WI38 (cell line): ENCODE results near the gene ANKAR.

Experiments used
- H3K4me3 ChIP-seq: 2 replicates; pipeline ENCODE4 v1.5.1; 2011; ENCODE audit warnings: low read depth, mild to moderate bottlenecking, control low read depth, low read length
- TF ChIP-seq, protein P1 (sequence below): IDR thresholded peaks from 2 replicates; pipeline ENCODE4 v1.5.1; 2012; ENCODE audit warnings: low read depth, mild to moderate bottlenecking, control low read depth, low read length

Gene ANKAR

DNA sequence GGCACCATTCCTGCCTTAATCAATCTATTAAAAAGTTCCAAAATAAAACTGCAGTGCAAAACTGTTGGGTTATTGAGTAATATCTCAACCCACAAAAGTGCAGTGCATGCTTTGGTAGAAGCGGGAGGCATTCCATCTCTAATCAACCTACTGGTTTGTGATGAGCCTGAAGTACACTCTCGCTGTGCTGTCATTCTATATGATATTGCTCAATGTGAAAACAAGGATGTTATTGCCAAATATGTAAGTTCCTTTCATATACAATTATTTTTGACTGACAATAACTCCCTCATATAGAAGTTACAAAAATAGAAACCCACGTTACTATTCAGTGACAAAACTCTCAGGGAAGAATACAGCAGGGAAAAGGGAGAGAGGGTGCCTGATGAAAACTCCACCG lies 45.1 kb downstream of the ANKAR start:
- H3K4me3 ChIP-seq = no peak overlapping the region
- TF ChIP-seq, protein P1, sequence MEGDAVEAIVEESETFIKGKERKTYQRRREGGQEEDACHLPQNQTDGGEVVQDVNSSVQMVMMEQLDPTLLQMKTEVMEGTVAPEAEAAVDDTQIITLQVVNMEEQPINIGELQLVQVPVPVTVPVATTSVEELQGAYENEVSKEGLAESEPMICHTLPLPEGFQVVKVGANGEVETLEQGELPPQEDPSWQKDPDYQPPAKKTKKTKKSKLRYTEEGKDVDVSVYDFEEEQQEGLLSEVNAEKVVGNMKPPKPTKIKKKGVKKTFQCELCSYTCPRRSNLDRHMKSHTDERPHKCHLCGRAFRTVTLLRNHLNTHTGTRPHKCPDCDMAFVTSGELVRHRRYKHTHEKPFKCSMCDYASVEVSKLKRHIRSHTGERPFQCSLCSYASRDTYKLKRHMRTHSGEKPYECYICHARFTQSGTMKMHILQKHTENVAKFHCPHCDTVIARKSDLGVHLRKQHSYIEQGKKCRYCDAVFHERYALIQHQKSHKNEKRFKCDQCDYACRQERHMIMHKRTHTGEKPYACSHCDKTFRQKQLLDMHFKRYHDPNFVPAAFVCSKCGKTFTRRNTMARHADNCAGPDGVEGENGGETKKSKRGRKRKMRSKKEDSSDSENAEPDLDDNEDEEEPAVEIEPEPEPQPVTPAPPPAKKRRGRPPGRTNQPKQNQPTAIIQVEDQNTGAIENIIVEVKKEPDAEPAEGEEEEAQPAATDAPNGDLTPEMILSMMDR = no peak

DNA sequence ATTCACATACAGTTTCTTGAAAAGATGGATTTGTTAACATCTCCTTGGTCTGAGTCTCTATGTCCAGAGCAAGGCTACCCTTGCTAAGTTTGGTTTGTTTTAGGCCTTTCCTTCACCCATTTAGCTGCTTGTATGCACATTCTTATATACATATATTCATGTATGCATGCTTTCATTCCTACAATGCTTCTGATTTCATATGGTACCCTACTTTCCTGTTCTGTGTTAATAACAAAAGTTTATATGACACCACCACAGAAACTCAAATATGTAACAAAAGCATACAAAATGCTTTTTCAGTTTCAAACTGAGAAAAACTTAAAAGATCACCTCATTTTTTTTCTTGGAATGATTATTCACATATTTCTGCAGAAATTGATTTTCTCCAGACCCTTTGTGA lies 48.7 kb downstream of the ANKAR start:
- TF ChIP-seq, protein P1 = no peak
- H3K4me3 ChIP-seq = no peak overlapping the region
